CMK (cell line): ENCODE data around the gene RHAG.
"Not testable (repeated sequence)": the region's sequence is repeated elsewhere in the genome, so short reads cannot be mapped to it uniquely, and the experiment has no call there.

ENCODE experiments used
- DNase-seq: peaks from one replicate; pipeline ENCODE4 v3.0.0-alpha.2; 2010; ENCODE audit warnings: low read depth

The RHAG gene

GRCh38 chr6:49635978-49636712, 494 bp downstream of the RHAG start:
- no peak for DNase-seq

DNA sequence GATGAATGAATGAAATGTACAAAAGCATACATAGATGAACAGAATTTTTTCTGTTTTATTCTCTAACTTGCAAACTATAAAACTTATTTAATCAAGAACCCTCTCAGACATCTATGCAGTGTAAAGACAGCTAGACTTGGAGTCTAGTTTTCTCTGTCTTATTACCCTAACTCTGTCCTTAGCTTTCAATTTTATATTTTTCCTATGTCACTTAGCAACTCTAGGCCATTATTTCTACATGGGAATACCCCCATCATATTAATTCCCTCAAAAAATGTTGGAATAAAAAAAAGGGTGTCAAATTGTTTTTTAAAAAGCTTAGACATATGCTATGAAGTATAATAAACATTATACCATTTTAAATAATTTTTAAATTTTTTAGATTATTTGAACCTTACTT, 1.2 kb downstream of the RHAG start:
- no peak for DNase-seq

- DNase-seq = no peak
Observed at GRCh38 chr6:49634836-49635218, 1.8 kb downstream of the RHAG start.

DNA sequence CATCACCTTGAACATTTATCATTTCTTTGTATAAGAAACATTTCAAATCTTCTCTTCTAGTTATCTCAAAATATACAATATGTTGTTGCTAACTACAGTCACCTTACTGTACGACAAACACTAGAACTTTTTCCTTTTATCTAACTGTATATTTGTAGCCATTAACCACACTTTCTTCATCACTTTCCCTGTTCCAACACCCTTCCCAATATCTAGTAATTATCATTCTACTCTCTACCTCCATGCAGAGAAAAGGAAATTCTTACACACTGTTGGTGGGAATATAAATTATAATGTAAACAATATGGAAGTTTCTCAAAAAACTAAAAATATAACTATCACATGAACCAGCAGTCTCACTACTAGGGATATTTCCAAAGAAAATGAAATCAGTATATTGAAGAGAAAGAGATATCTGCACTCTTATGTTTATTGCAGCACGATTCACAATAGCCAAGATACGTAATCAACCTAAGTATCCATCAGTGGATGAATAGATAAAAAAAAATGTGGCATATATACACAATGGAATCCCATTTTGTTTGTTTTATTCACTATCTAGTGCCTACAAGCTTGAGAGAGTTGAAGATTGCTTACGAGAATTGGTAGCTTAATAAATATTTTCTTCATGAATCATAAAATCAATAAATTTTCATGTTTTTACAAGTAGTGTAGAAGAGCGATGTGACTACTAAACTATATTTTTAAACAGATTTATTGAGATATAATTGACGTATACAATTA, 2.4 kb downstream of the RHAG start:
- no peak for DNase-seq

- no peak for DNase-seq
Observed at GRCh38 chr6:49633541-49633940, 3.1 kb downstream of the RHAG start.

- DNase-seq = no peak
Observed at GRCh38 chr6:49632727-49633126, 3.9 kb downstream of the RHAG start.

- not testable (repeated sequence) for DNase-seq
Observed at GRCh38 chr6:49629485-49630088, 7.1 kb downstream of the RHAG start.

GRCh38 chr6:49626811-49627210, 9.8 kb downstream of the RHAG start:
- no peak for DNase-seq

GRCh38 chr6:49618257-49618656, 18.4 kb downstream of the RHAG start:
- DNase-seq = no peak

DNA sequence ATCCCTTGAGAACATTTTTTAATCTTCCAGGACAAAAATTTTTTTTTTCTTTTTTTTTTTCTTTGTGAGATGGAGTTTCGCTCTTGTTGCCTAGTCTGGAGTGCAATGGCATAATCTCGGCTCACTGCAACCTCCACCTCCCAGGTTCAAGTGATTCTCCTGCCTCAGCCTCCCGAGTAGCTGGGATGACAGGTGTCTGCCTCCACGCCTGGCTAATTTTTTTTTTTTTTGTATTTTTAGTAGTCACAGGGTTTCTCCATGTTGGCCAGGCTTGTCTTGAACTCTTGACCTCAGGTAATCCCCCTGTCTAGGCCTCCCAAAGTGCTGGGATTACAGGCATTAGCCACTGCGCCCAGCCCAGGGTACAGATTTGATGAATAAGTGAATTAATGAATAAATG, 22.5 kb downstream of the RHAG start:
- not testable (repeated sequence) for DNase-seq

- DNase-seq = no peak
Observed at GRCh38 chr6:49609285-49609684, 27.4 kb downstream of the RHAG start.

DNA sequence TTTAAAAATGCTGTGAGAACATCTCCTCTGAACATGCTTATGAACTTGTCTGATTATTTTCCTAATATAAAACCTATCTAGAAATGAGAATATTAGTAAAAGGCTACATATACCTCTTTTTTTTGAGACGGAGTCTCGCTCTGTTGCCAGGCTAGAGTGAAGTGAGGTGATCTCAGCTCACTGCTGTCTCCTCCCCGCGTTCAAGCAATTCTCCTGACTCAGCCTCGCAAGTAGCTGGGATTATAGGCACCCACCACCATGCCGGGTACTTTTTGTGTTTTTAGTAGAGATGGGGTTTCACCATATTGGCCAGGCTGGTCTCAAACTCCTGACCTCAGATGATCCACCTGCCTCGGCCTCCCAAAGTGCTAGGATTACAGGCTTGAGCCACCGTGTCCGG, 28.4 kb downstream of the RHAG start:
- not testable (repeated sequence) for DNase-seq

- DNase-seq = no peak
Observed at GRCh38 chr6:49607391-49607982, 29.2 kb downstream of the RHAG start.

DNA sequence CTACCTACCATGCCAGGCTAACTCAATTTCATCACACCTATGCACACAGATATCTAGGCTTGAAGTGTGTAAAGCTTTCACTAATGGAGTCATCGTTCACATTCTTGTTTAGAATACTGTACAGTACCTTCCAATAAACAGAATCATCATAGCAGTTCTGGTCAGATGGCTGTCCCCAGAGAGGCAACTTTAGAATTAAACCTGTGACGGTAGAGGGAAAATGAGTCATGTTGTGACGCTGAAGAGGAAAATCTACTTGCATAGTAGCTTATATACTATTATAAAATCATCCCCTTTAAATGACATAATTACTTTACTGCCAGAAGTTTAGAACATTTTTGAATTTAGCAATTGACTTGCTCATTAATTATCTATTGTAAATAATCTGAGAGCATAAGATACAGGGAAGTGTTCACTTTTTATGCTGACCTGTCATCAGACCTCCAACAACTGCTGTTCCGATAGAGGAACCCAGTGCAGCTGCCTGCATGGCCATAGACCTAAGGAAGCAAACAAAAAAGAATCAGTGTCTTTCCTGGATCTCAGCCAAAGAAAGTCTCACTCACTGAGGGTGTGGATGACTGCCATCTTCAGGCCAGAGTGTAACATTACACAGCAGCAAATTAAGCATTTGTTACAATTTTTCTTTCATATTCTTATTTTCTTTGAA, 29.8 kb downstream of the RHAG start:
- DNase-seq = peak; percentile 55

DNA sequence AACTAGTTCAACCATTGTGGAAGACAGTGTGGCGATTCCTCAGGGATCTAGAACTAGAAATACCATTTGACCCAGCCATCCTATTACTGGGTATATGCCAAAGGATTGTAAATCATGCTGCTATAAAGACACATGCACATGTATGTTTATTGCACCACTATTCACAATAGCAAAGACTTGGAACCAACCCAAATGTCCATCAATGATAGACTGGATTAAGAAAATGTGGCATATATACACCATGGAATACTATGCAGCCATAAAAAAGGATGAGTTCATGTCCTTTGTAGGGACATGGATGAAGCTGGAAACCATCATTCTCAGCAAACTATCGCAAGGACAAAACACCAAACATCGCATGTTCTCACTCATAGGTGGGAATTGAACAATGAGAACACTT, 32.6 kb downstream of the RHAG start:
- not testable (repeated sequence) for DNase-seq

GRCh38 chr6:49587262-49587661, 49.4 kb downstream of the RHAG start:
- not testable (repeated sequence) for DNase-seq

GRCh38 chr6:49582529-49582928, 54.1 kb downstream of the RHAG start:
- no peak for DNase-seq

DNA sequence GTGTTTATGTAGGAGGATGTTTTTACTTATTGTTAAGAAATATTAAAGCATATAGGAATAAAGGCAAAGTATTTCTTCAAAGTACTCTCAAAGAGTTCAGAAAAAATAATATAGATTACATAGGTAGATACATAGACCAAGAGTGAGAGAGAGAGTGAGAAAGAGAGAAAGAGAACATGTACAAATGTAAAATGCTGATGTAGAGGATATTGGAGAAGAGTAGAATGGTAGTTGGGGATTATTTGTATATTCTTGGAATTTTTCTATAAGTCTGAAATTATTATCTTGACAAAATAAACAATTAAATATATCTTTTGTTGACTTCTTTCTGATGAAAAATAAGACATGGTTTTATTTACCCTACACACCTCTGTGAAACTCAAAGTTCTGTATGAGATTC, 57.0 kb downstream of the RHAG start:
- DNase-seq = no peak

- no peak for DNase-seq
Observed at GRCh38 chr6:49576618-49577017, 60.0 kb downstream of the RHAG start.

- DNase-seq = no peak
Observed at GRCh38 chr6:49570474-49571079, 66.1 kb downstream of the RHAG start.

- DNase-seq = no peak
Observed at GRCh38 chr6:49565855-49566254, 70.8 kb downstream of the RHAG start.

- no peak for DNase-seq
Observed at GRCh38 chr6:49565261-49565660, 71.4 kb downstream of the RHAG start.
